Left ventricle myocardium inferior (tissue), 1 donor: Measurements from ENCODE around the gene ADIPOR1. TPM values are rescaled to one million over a fixed set of nuclear protein-coding genes. Genes with fewer than 3 reads are reported as not detected.

Experiments
- DNase-seq: peaks from one replicate; pipeline ENCODE4 v3.0.0-alpha.2; 2020
- H3K27ac ChIP-seq: fragments of 200-600 bp; replicated peaks from 2 replicates; pipeline ENCODE4 v1.8.0; 2021
- H3K27me3 ChIP-seq: fragments of 200-600 bp; 2 replicates; pipeline ENCODE4 v1.8.0; 2021; ENCODE audit warnings: low read depth
- H3K36me3 ChIP-seq: fragments of 200-600 bp; 2 replicates; pipeline ENCODE4 v1.8.0; 2021
- H3K4me1 ChIP-seq: fragments of 200-600 bp; 2 replicates; pipeline ENCODE4 v1.8.0; 2021
- H3K4me3 ChIP-seq: fragments of 200-600 bp; 2 replicates; pipeline ENCODE4 v1.8.0; 2021; ENCODE audit warnings: mild to moderate bottlenecking, moderate library complexity
- H3K9me3 ChIP-seq: fragments of 200-600 bp; replicated peaks from 2 replicates; pipeline ENCODE4 v1.8.0; 2021
- CTCF ChIP-seq: fragments of 200-600 bp; IDR thresholded peaks from 2 replicates; pipeline ENCODE4 v1.8.0; 2021; ENCODE audit warnings: antibody characterized with exemption, mild to moderate bottlenecking, borderline replicate concordance
- intact Hi-C: fragments of 100-400 bp; cut with micrococcal nuclease; formaldehyde crosslinking; loops from one replicate; pipeline ENCODE4 v1.11.0; 2022
- total RNA-seq: library from RNA; stranded (reverse); fragmentation: NEBNext Ultra II Directional; extraction: Animal tissue kit (Norgen Biotek cat#: 25700); gene quantifications from one replicate; pipeline ENCODE4 v1.2.1, GENCODE V29; 2021
- donor health status: DM: no; HTN: yes; CAD: no; lungs with severe emphysema.

Gene ADIPOR1
- total RNA-seq, 1 donor from 2014 or later = 87.0 TPM

GRCh38 chr1:202959276-202959620 is 1.1 kb upstream of the ADIPOR1 start:
- TF ChIP-seq CTCF = no peak
- Histone ChIP-seq H3K4me3 (no peak overlapping the region), H3K4me1 (peaks cover 78% of the 10 kb centered on the region), H3K36me3 (peaks cover 31% of the 10 kb centered on the region), H3K9me3 (no peaks in the 10 kb centered on the region), H3K27ac (peak overlapping the region; percentile 92), H3K27me3 (no peaks in the 10 kb centered on the region)
- no peak for DNase-seq
- intact Hi-C loops = no loop called here

- H3K36me3 ChIP-seq = peaks cover 26% of the 10 kb centered on the region
- no peaks in the 10 kb centered on the region for H3K27me3 ChIP-seq
- TF ChIP-seq CTCF = no peak
- no peaks in the 10 kb centered on the region for H3K9me3 ChIP-seq
- H3K27ac ChIP-seq = peak overlapping the region; percentile 92
- DNase-seq = no peak
- H3K4me3 ChIP-seq = peak overlapping the region; percentile 98
- intact Hi-C loops = no loop called here
- H3K4me1 ChIP-seq = peaks cover 78% of the 10 kb centered on the region
Observed at GRCh38 chr1:202958544-202959275, 598 bp upstream of the ADIPOR1 start.

- intact Hi-C loops = no loop called here
- Histone ChIP-seq H3K27me3 (no peaks in the 10 kb centered on the region), H3K27ac (peak overlapping the region; percentile 92), H3K9me3 (no peaks in the 10 kb centered on the region), H3K36me3 (peaks cover 8% of the 10 kb centered on the region), H3K4me3 (peak overlapping the region; percentile 98), H3K4me1 (peaks cover 83% of the 10 kb centered on the region)
- no peak for DNase-seq
- TF ChIP-seq CTCF = no peak
Observed at GRCh38 chr1:202956969-202957368, 1.1 kb downstream of the ADIPOR1 start.

GRCh38 chr1:202954057-202954745 is 3.9 kb downstream of the ADIPOR1 start:
- peaks cover 18% of the 10 kb centered on the region for H3K36me3 ChIP-seq
- intact Hi-C loops = no loop called here
- no peak for DNase-seq
- peaks cover 82% of the 10 kb centered on the region for H3K4me1 ChIP-seq
- H3K27me3 ChIP-seq = no peaks in the 10 kb centered on the region
- H3K4me3 ChIP-seq = no peak overlapping the region
- H3K9me3 ChIP-seq = no peaks in the 10 kb centered on the region
- no peak overlapping the region for H3K27ac ChIP-seq
- TF ChIP-seq CTCF = no peak

- H3K4me1 ChIP-seq = peaks cover 74% of the 10 kb centered on the region
- intact Hi-C loops = no loop called here
Observed at GRCh38 chr1:202953392-202953791, 4.7 kb downstream of the ADIPOR1 start.

More at GRCh38 chr1:202953392-202953791, 4.7 kb downstream of the ADIPOR1 start:
- Histone ChIP-seq H3K27me3 (no peaks in the 10 kb centered on the region), H3K27ac (peak overlapping the region; percentile 32), H3K9me3 (no peaks in the 10 kb centered on the region), H3K4me3 (no peak overlapping the region), H3K36me3 (peaks cover 26% of the 10 kb centered on the region)
- no peak for TF ChIP-seq CTCF
- DNase-seq = no peak
